OCI-LY1 (cell line): Measurements from ENCODE around the gene ADAMTS17.

ENCODE experiments used
- CTCF ChIP-seq: fragments of 200-600 bp; sonication (generic), shearing (Covaris generic); IDR thresholded peaks from 2 replicates; pipeline ENCODE4 v1.5.1; 2017; ENCODE audit warnings: mild to moderate bottlenecking, antibody characterized with exemption, low read length, moderate library complexity, mixed read lengths
- EZH2 ChIP-seq: fragments of 200-600 bp; sonication (generic), shearing (Covaris generic); IDR thresholded peaks from 2 replicates; pipeline ENCODE4 v1.8.0; 2017; ENCODE audit warnings: borderline replicate concordance, mixed run types, mild to moderate bottlenecking, antibody characterized with exemption, low read length, moderate library complexity, mixed read lengths

- no peak for TF ChIP-seq CTCF
- TF ChIP-seq EZH2, result no peak
These were observed 216.2 kb downstream of the ADAMTS17 start for GRCh38 chr15:100125401-100126191.
